ENCODE measurements around the gene TIAM2.

TIAM2 gene

GRCh38 chr6:154984146-154984545 lies 11.0 kb upstream of the TIAM2 start:
- TF ChIP-seq, protein P1, sequence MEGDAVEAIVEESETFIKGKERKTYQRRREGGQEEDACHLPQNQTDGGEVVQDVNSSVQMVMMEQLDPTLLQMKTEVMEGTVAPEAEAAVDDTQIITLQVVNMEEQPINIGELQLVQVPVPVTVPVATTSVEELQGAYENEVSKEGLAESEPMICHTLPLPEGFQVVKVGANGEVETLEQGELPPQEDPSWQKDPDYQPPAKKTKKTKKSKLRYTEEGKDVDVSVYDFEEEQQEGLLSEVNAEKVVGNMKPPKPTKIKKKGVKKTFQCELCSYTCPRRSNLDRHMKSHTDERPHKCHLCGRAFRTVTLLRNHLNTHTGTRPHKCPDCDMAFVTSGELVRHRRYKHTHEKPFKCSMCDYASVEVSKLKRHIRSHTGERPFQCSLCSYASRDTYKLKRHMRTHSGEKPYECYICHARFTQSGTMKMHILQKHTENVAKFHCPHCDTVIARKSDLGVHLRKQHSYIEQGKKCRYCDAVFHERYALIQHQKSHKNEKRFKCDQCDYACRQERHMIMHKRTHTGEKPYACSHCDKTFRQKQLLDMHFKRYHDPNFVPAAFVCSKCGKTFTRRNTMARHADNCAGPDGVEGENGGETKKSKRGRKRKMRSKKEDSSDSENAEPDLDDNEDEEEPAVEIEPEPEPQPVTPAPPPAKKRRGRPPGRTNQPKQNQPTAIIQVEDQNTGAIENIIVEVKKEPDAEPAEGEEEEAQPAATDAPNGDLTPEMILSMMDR (IDR thresholded peaks at IDR 0.05; ENCODE audit: insufficient read depth, low read length, missing control alignments): no peak
- ChIA-PET POLR2A (no interaction called here), CTCF (no interaction called here)
- H3K4me3 ChIP-seq (ENCODE audit: low read depth, low read length): no peak overlapping the region
- no peak for DNase-seq (ENCODE audit: low read depth, low spot score)

DNA sequence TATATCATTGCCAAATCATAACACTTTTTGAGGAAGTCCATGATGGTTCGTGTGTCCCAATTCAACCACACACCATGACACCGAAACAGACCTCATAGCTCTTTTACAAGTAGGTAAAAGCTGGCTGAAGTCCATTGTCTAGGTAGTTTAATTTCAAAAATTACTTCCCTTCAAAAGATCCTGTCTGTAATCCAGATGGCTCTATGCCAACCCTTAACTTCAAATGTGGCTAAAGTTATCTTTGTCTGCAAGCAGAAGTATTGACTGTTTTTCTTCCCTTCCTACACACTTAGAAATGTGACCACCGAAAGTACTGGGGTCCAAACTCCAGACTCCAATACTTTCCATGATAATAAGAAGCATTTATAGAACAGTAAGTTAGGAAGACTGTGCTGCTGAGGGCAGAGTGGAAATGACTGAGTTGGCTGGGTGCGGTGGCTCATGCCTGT lies 8.3 kb upstream of the TIAM2 start:
- no peak for DNase-seq (ENCODE audit: low read depth, low spot score)
- ChIA-PET POLR2A (interaction anchor here (0.7 kb wide), 1 partner anchor 131 kb away, joined by 6 read pairs; no protein-coding TSS in a partner anchor), CTCF (interaction anchor here (1.3 to 2.2 kb wide), 3 partner anchors 10 to 58 kb away, joined by 3 to 6 read pairs (median 4); no protein-coding TSS in a partner anchor)
- TF ChIP-seq, protein P1 (IDR thresholded peaks at IDR 0.05; ENCODE audit: insufficient read depth, low read length, missing control alignments): no peak
- no peak overlapping the region for H3K4me3 ChIP-seq (ENCODE audit: low read depth, low read length)

GRCh38 chr6:154989448-154989847 lies 5.7 kb upstream of the TIAM2 start:
- TF ChIP-seq, protein P1 (IDR thresholded peaks at IDR 0.05; ENCODE audit: insufficient read depth, low read length, missing control alignments): no peak
- H3K4me3 ChIP-seq (ENCODE audit: low read depth, low read length): no peak overlapping the region
- POLR2A ChIA-PET: no interaction called here
- CTCF ChIA-PET: no interaction called here
- DNase-seq (ENCODE audit: low read depth, low spot score): no peak

DNA sequence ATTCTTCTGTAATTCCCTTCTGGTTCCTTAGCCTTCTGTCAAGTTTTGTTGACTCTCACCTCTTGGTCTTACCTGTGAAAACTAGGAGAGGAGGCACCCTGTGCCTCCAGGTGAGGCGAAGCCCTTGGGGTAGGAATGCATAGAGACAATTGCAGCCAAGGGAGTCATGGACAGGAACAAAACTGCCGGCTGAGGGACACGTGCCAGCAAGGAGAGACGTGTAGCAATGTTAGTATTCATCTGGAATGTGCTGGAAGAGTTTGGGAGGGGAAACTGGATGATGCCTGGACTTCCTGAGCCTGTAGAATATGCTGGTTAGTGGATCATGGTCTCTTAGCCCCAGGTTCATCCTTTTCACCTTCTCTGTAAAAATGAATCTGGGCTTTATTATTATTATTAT lies 3.9 kb upstream of the TIAM2 start:
- CTCF ChIA-PET: interaction anchor here (1.2 kb wide), 1 partner anchor 17 kb away, joined by 3 read pairs; no protein-coding TSS in a partner anchor
- DNase-seq (ENCODE audit: low read depth, low spot score): no peak
- POLR2A ChIA-PET: no interaction called here
- no peak overlapping the region for H3K4me3 ChIP-seq (ENCODE audit: low read depth, low read length)
- TF ChIP-seq, protein P1 (IDR thresholded peaks at IDR 0.05; ENCODE audit: insufficient read depth, low read length, missing control alignments): no peak

GRCh38 chr6:154993026-154993425 lies 2.1 kb upstream of the TIAM2 start:
- H3K4me3 ChIP-seq (ENCODE audit: low read depth, low read length): no peak overlapping the region
- no peak for DNase-seq (ENCODE audit: low read depth, low spot score)
- TF ChIP-seq, protein P1 (IDR thresholded peaks at IDR 0.05; ENCODE audit: insufficient read depth, low read length, missing control alignments): no peak
- ChIA-PET POLR2A (no interaction called here), CTCF (interaction anchor here (1.4 kb wide), 1 partner anchor 65 kb away, joined by 5 read pairs; no protein-coding TSS in a partner anchor)

DNA sequence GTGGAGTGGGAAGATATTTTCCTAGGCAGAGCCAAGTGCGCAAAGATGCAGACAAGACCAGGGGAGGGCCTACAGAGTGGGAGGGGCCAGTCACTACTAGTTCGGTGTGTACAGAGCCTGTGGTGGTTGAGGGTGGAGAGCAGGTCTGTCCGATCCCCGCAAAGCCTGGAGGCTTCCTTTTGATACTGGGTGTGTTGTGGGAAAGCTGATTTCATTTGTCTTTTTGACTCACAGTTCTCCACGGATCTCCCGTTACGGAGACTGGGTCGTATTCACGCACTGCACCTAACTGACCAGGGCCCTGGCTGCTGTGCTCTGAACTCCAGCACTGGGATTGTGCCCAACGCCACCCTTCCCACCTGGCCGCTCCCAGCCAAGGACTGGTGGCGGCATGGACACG lies 1.4 kb upstream of the TIAM2 start:
- POLR2A ChIA-PET: no interaction called here
- CTCF ChIA-PET: no interaction called here
- DNase-seq (ENCODE audit: low read depth, low spot score): no peak
- TF ChIP-seq, protein P1 (IDR thresholded peaks at IDR 0.05; ENCODE audit: insufficient read depth, low read length, missing control alignments): no peak
- H3K4me3 ChIP-seq (ENCODE audit: low read depth, low read length): no peak overlapping the region

Data from AG04449 (cell line).